Esophagus squamous epithelium (tissue), 4 donors: Measurements from ENCODE around the gene PYGO1.

Source experiments
- CTCF ChIP-seq, 6 experiments: fragments of 450-650 bp in 4 of 6; fragments of 200-600 bp in 2 of 6; sonication (generic) in 2 of 6; IDR thresholded peaks; one replicate each; pipeline ENCODE4 v1.5.1; 2016 to 2019; ENCODE audit warnings: antibody characterized with exemption in 6 of 6, mild to moderate bottlenecking in 4 of 6, moderate library complexity in 4 of 6
- POLR2A ChIP-seq, 4 donors: fragments of 450-650 bp; IDR thresholded peaks; one replicate each; pipeline ENCODE4 v1.6.1; 2017; ENCODE audit warnings: antibody characterized with exemption in 4 of 4, mild to moderate bottlenecking in 4 of 4, moderate library complexity in 3 of 4

GRCh38 chr15:55515491-55515890, 72.7 kb downstream of the PYGO1 start:
- TF ChIP-seq CTCF (IDR thresholded peaks at IDR 0.05) (no peak), POLR2A (IDR thresholded peaks at IDR 0.05) (no peak)
